Lung (tissue), 12 donors: ENCODE results near the gene C3orf33. TPM values are rescaled to one million over a fixed set of nuclear protein-coding genes. Genes with fewer than 3 reads are reported as not detected.
"Not testable (repeated sequence)": the region's sequence is repeated elsewhere in the genome, so short reads cannot be mapped to it uniquely, and the experiment has no call there.

ENCODE experiments used
- ATAC-seq: fragments of 200-7000 bp; cut with Tn5 transposase; one replicate; pipeline ENCODE4 v1.9.1; 2020; ENCODE audit warnings: moderate number of reproducible peaks; ENCODE audit not compliant: insufficient read depth, low FRiP score
- DNase-seq, 3 donors: peaks; one replicate each; pipeline ENCODE4 v3.0.0-alpha.2; 2013 to 2017
- H3K27ac ChIP-seq, 2 donors: one replicate each; pipeline ENCODE4 v1.5.1; 2013; ENCODE audit warnings: mild to moderate bottlenecking in 2 of 2, moderate library complexity in 2 of 2, control low read depth in 1 of 2, inconsistent platforms in 1 of 2, low read depth in 1 of 2, low read length in 1 of 2
- H3K27me3 ChIP-seq, 3 donors: one replicate each; pipeline ENCODE4 v1.5.1; 2013; ENCODE audit warnings: low read length in 2 of 3; ENCODE audit not compliant: control insufficient read depth in 3 of 3, insufficient read depth in 3 of 3
- H3K36me3 ChIP-seq, 4 donors: one replicate each; pipeline ENCODE4 v1.5.1; 2013; ENCODE audit warnings: low read length in 4 of 4, mild to moderate bottlenecking in 1 of 4, moderate library complexity in 1 of 4; ENCODE audit not compliant: control insufficient read depth in 4 of 4, insufficient read depth in 4 of 4
- H3K4me1 ChIP-seq, 5 donors: one replicate each; pipeline ENCODE4 v1.5.1; 2013; ENCODE audit warnings: low read length in 5 of 5, mild to moderate bottlenecking in 2 of 5, moderate library complexity in 1 of 5; ENCODE audit not compliant: control insufficient read depth in 5 of 5, insufficient read depth in 5 of 5
- H3K4me3 ChIP-seq: one replicate; pipeline ENCODE4 v1.5.1; 2013; ENCODE audit warnings: mild to moderate bottlenecking, control low read depth, moderate library complexity
- H3K9ac ChIP-seq, 2 donors: one replicate each; pipeline ENCODE4 v1.5.1; 2013; ENCODE audit warnings: low read length in 2 of 2, control low read depth in 1 of 2; ENCODE audit not compliant: insufficient read depth in 1 of 2
- H3K9me3 ChIP-seq, 4 donors: one replicate each; pipeline ENCODE4 v1.5.1; 2013; ENCODE audit warnings: low read length in 3 of 4, mild to moderate bottlenecking in 1 of 4, moderate library complexity in 1 of 4; ENCODE audit not compliant: control insufficient read depth in 4 of 4, insufficient read depth in 3 of 4
- CTCF ChIP-seq: IDR thresholded peaks from 2 replicates; pipeline ENCODE4 v1.5.1; 2012; ENCODE audit warnings: mild to moderate bottlenecking; ENCODE audit errors: control extremely low read depth, extremely low read depth
- WGBS, 2 donors: extraction: QIAGEN DNeasy Blood & Tissue Kit; methylation state at CpG; one replicate each; pipeline ENCODE4 v1.1.7; 2013; 5-methylcytosine and 5-hydroxymethylcytosine counted together
- polyA plus RNA-seq, 2 donors: library from polyadenylated mRNA; stranded (reverse); fragments of 200-250 nt; gene quantifications; one replicate each; pipeline ENCODE4 v1.2.1, GENCODE V29; 2013
- total RNA-seq, 2 donors: library from RNA; depleted of rRNA in 1 of 2; stranded (reverse); fragments of >200 nt in 1 of 2; gene quantifications; one replicate each; pipeline ENCODE4 v1.2.1, GENCODE V29; 2014 to 2021
- donor health status: control.
- donor health status: control.
- donor health status: Bipolar disorder and iron deficiency.
- donor health status: healthy.
- donor health status: DM: yes; HTN: yes; CAD: no.

Gene C3orf33
- total and polyA plus RNA-seq, 4 donors, result 2.3 to 4.9 (median 2.6) TPM

GRCh38 chr3:155852341-155852740 is 46.3 kb upstream of the C3orf33 start:
- Histone ChIP-seq H3K36me3 (peaks cover 0 to 2% (median under 1%) of the 10 kb centered on the region in 4 donors), H3K4me3 (peak overlapping the region; percentile 48), H3K27ac (no peak overlapping the region), H3K4me1 (peaks cover 5 to 25% (median 13%) of the 10 kb centered on the region in 5 donors), H3K9me3 (no peaks in the 10 kb centered on the region), H3K9ac (peak overlapping the region in 1 of 2 donors; percentile 86), H3K27me3 (no peaks in the 10 kb centered on the region)
- no peak for ATAC-seq
- no peak for TF ChIP-seq CTCF
- no peak for DNase-seq
- WGBS, 2 donors, result 13 to 24% methylated on average over 2 of the region's 2 CpGs

GRCh38 chr3:155849404-155849803 is 43.3 kb upstream of the C3orf33 start:
- not testable (repeated sequence) for H3K36me3 ChIP-seq, H3K9ac ChIP-seq, H3K4me3 ChIP-seq, ATAC-seq, H3K27me3 ChIP-seq, H3K9me3 ChIP-seq, H3K27ac ChIP-seq, DNase-seq
- 92 to 95% methylated on average over 3 of the region's 3 CpGs for WGBS, 2 donors
- H3K4me1 ChIP-seq, result peaks cover 5 to 22% (median 13%) of the 10 kb centered on the region in 5 donors

- WGBS, 2 donors, result 78 to 97% methylated on average over 3 of the region's 3 CpGs
- Histone ChIP-seq H3K27me3 (no peaks in the 10 kb centered on the region), H3K9ac (no peak overlapping the region), H3K27ac (no peak overlapping the region), H3K9me3 (no peaks in the 10 kb centered on the region), H3K4me1 (peaks cover 5 to 22% (median 13%) of the 10 kb centered on the region in 5 donors), H3K36me3 (peaks cover 0 to 2% (median under 1%) of the 10 kb centered on the region in 4 donors), H3K4me3 (no peak overlapping the region)
- no peak for DNase-seq
- no peak for TF ChIP-seq CTCF
- ATAC-seq, result no peak
These were observed 41.9 kb upstream of the C3orf33 start for GRCh38 chr3:155847993-155848392.

GRCh38 chr3:155846119-155846518 is 40.0 kb upstream of the C3orf33 start:
- Histone ChIP-seq H3K36me3 (peaks cover 0 to 2% (median under 1%) of the 10 kb centered on the region in 4 donors), H3K27me3 (no peaks in the 10 kb centered on the region), H3K27ac (no peak overlapping the region), H3K4me3 (no peak overlapping the region), H3K9me3 (no peaks in the 10 kb centered on the region), H3K4me1 (peaks cover 0 to 6% (median 3%) of the 10 kb centered on the region in 5 donors), H3K9ac (no peak overlapping the region)
- ATAC-seq (no peak), DNase-seq (no peak)
- no peak for TF ChIP-seq CTCF
- WGBS, 2 donors, result 84 to 86% methylated on average over 3 of the region's 3 CpGs
